Posterior vena cava (tissue), 2 donors: ENCODE data around the gene TRIOBP. TPM values are rescaled to one million over a fixed set of nuclear protein-coding genes. Genes with fewer than 3 reads are reported as not detected.
"Not testable (repeated sequence)": the region's sequence is repeated elsewhere in the genome, so short reads cannot be mapped to it uniquely, and the experiment has no call there.

Experiments used
- DNase-seq: peaks from one replicate; pipeline ENCODE4 v3.0.0-alpha.2; 2020; ENCODE audit warnings: low spot score
- intact Hi-C, 2 donors: fragments of 100-400 bp; cut with DNase I; formaldehyde crosslinking; loops; one replicate each; pipeline versions ENCODE4 v1.14.1 to v1.14.2; 2022 to 2023
- total RNA-seq, 2 donors: library from RNA; stranded (reverse); fragmentation: NEBNext Ultra II Directional; extraction: Animal tissue kit (Norgen Biotek cat#: 25700); gene quantifications; one replicate each; pipeline ENCODE4 v1.2.1, GENCODE V29; 2021
- donor health status: DM: yes; HTN: yes; CAD: no.
- donor health status: DM: yes; HTN: yes; CAD: no.

The TRIOBP gene
- total RNA-seq, 2 donors from 2014 or later, result 93.8 to 95.8 TPM

DNA sequence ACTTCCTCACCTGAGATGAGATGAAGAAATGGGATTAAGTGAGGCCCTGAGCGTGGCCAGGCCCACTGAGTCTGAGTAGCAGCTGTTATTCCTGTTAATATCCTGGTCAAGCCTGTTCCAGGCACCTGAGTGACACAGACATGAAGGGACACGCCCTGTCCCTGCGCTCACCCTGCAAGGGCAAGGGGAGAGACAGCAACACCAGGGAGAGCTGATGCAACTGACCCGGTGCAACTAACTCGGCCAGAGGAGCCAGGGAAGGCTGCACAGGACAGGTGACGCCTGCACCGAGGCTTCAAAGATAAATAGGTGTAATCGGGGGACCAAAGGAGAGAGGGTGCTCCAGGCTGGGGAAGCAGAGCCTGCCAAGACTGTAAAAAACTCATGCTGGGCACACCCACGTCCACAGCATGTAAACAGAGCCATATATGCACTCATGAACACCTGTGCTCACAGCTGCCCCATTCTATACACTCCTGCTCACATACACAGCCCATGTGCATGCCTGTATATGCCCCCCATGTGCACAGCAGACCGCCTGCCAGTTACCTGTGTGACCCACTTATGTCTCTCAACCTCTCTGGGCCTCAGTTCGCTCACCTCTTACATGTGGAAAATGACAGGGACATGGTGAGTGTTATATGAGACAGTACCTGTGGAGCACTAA lies 88.1 kb downstream of the TRIOBP start:
- intact Hi-C loops, result no loop called here
- DNase-seq, result no peak

GRCh38 chr22:37790234-37790633 lies 93.4 kb downstream of the TRIOBP start:
- intact Hi-C loops, result no loop called here
- no peak for DNase-seq

GRCh38 chr22:37792494-37792893 lies 95.6 kb downstream of the TRIOBP start:
- intact Hi-C loops, result no loop called here
- no peak for DNase-seq

- no peak for DNase-seq
- intact Hi-C loops, result no loop called here
Measured at GRCh38 chr22:37794376-37794775, 97.5 kb downstream of the TRIOBP start.

- intact Hi-C loops, result no loop called here
- no peak for DNase-seq
Measured at GRCh38 chr22:37796079-37796478, 99.2 kb downstream of the TRIOBP start.

DNA sequence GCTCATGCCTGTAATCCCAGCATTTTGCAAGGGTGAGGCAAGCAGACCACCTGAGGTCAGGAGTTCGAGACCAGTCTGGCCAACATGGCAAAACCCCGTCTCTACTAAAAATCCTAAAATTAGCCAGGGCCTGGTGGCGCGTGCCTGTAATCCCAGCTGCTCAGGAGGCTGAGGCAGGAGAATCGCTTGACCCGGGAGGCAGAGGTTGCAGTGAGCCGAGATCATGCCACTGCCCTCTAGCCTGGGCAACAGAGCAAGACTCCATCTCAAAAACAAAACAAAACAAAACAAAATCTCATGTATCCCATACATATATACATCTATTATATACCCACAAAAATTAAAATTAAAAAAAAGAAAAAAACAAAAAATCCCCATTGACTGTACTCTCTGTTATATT lies 100.4 kb downstream of the TRIOBP start:
- intact Hi-C loops, DNase-seq: not testable (repeated sequence)

DNA sequence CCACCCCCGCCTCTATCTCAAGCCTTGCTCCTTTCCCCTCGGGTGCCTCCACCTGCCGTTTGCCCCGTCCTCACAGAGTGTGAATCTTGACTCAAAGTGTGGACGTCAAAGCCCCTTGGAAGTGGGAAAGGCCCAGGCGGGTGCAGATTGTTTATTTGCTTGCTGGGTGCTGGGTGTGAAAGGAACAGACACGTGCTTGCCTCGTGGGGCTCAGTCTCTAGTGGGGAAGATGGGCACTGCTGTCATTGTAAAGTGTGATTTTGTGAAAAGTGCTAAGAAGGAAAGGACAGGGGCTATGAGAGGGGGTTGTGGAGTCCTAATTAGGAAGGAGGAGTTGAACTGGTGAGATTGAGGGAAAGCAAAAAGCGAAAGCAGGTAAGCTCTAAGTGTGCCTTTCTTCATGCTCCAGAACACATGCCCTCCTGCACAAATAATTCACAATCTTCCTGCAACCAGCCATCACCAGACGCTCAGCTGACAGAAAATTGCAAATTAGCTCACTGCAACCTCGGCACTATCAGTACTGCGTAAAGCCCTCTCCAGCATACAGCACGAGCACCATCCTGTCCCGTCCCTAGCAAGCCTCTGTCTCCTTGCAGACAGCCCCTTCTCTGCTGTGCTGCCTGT lies 101.1 kb downstream of the TRIOBP start:
- DNase-seq, result no peak
- intact Hi-C loops, result no loop called here

- DNase-seq, result not testable (repeated sequence)
- intact Hi-C loops, result loop anchor here in 1 of 2 donors (5.0 kb wide), 1 partner anchor 163 kb away; the partner anchor contains the start of gene SH3BP1
Measured at GRCh38 chr22:37799979-37800378, 103.1 kb downstream of the TRIOBP start.

DNA sequence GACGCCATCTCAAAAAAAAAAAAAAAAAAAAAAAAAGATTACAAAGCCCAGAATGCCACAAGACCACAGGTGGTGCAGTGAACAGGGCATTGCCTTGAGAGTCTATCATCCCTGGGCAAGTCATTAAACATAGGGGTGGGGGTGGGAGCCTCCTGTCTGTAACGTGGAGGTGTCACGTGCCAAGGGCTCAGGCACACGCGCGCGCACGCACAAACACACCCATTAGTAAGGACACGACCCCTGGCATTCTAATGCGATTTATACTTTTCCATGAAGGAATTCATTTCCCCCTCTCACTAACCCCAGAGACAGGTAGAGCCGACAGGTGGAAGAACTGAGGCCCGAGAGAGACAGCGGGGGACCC lies 105.1 kb downstream of the TRIOBP start:
- DNase-seq, result no peak
- intact Hi-C loops, result loop anchor here in 1 of 2 donors (5.0 kb wide), 1 partner anchor 165 kb away; the partner anchor contains the start of gene SH3BP1

GRCh38 chr22:37802310-37803194 lies 105.7 kb downstream of the TRIOBP start:
- DNase-seq, result no peak
- intact Hi-C loops, result loop anchor here in 1 of 2 donors (5.0 kb wide), 1 partner anchor 165 kb away; the partner anchor contains the start of gene SH3BP1

GRCh38 chr22:37803195-37803638 lies 106.4 kb downstream of the TRIOBP start:
- DNase-seq, result no peak
- intact Hi-C loops, result loop anchor here in 1 of 2 donors (5.0 kb wide), 1 partner anchor 166 kb away; the partner anchor contains the start of gene SH3BP1

- DNase-seq, result no peak
- intact Hi-C loops, result loop anchor here in 1 of 2 donors (5.0 kb wide), 1 partner anchor 166 kb away; the partner anchor contains the start of gene SH3BP1
Measured at GRCh38 chr22:37803639-37804351, 106.9 kb downstream of the TRIOBP start.

DNA sequence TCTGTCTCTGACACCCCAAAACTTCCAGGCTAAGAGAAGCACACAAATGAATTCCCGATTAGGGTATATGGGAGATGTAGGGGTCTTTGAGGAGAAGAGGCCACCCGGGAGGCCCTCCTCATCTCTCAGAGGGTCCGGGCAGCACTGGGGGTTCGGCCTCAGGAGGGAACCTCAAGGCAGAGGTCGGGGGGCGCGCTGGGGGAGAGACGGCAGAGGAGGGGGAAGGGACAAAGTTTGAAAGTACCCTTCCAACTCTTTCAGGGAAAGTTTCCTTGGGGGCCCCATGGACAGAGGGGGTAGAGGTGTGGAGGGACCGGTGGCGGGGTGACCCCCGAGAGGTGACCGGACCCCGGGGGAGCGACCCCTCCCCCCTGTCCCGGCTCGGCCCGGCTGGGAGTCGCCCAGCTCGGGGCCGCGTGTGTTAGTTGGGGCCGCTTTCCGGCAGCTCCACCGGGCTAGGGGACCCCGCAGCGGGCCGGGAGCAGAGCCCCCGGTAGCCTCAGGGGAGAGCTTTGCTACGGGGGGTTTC lies 107.6 kb downstream of the TRIOBP start:
- no peak for DNase-seq
- intact Hi-C loops, result loop anchor here in 1 of 2 donors (5.0 kb wide), 1 partner anchor 167 kb away; the partner anchor contains the start of gene SH3BP1

GRCh38 chr22:37804881-37805809 lies 108.3 kb downstream of the TRIOBP start:
- intact Hi-C loops, result loop anchor here in 1 of 2 donors (5.0 kb wide), 1 partner anchor 168 kb away; the partner anchor contains the start of gene SH3BP1
- DNase-seq, result peak; percentile 97

DNA sequence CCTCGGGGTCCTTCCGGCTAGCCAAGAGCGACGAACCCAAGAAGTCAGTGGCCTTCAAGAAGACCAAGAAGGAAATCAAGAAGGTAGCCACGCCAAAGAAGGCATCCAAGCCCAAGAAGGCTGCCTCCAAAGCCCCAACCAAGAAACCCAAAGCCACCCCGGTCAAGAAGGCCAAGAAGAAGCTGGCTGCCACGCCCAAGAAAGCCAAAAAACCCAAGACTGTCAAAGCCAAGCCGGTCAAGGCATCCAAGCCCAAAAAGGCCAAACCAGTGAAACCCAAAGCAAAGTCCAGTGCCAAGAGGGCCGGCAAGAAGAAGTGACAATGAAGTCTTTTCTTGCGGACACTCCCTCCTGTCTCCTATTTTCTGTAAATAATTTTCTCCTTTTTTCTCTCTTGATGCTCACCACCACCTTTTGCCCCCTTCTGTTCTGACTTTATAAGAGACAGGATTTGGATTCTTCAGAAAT lies 109.0 kb downstream of the TRIOBP start:
- intact Hi-C loops, result no loop called here

GRCh38 chr22:37806409-37807333 lies 109.8 kb downstream of the TRIOBP start:
- intact Hi-C loops, result no loop called here
- no peak for DNase-seq

More for the DNA sequence above, 109.0 kb downstream of the TRIOBP start:
- DNase-seq, result no peak
